SK-N-SH treated with all-trans-retinoic acid at 6 μM for 48 hours (cell line): ENCODE data around the gene CDK4.

Experiments
- RARB ChIP-seq: fragments of 250-450 bp; sonication (Bioruptor Pico); IDR thresholded peaks from 2 replicates; pipeline ENCODE4 v1.8.0; 2021; ENCODE audit warnings: mild to moderate bottlenecking, moderate library complexity
- TF ChIP-seq, protein P1 (sequence below): fragments of 250-450 bp; sonication (Bioruptor Pico); IDR thresholded peaks from 2 replicates; pipeline ENCODE4 v1.8.0; 2020; ENCODE audit warnings: mild to moderate bottlenecking, moderate library complexity, borderline replicate concordance

DNA sequence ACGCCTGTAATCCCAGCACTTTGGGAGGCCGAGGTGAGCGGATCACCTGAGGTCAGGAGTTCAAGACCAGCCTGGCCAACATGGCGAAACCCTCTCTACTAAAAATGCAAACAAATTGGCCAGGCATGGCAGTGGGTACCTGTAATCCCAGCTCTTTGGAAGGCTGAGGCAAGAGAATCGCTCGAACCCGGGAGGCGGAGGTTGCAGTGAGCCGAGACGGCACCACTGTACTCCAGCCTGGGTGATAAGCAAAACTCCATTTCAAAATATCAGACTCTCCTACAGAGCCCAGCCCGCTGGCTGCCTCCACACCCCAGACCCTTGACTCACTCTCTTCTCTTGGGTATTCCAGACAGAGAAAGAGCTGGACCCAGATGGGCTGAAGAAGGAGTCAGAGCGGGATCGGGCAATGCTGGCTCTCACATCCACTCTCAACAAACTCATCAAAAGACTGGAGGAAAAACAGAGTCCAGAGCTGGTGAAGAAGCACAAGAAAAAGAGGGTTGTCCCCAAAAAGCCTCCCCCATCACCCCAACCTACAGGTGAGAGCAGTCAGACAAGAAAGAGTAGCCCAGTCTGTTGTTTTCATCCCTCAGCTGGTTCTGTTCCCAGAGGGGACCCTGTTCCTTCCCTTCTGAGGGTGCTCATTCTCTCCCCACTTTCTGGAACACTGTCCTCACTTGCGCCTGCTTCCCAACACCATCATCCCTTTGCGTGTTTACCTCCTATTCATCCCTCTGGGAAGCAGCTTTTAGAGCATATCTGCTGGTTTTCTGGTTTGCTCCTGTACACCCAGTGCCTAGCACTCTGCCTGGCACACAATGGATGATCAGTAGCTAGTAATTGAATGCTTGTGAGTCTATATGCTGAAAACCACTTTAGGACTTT is 33.2 kb downstream of the CDK4 start:
- TF ChIP-seq, protein P1, sequence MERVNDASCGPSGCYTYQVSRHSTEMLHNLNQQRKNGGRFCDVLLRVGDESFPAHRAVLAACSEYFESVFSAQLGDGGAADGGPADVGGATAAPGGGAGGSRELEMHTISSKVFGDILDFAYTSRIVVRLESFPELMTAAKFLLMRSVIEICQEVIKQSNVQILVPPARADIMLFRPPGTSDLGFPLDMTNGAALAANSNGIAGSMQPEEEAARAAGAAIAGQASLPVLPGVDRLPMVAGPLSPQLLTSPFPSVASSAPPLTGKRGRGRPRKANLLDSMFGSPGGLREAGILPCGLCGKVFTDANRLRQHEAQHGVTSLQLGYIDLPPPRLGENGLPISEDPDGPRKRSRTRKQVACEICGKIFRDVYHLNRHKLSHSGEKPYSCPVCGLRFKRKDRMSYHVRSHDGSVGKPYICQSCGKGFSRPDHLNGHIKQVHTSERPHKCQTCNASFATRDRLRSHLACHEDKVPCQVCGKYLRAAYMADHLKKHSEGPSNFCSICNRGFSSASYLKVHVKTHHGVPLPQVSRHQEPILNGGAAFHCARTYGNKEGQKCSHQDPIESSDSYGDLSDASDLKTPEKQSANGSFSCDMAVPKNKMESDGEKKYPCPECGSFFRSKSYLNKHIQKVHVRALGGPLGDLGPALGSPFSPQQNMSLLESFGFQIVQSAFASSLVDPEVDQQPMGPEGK (CRISPR knock-in tag), result no peak
- TF ChIP-seq RARB, result no peak
